Measurements from ENCODE around the gene CNBP. TPM values are rescaled to one million over a fixed set of nuclear protein-coding genes. Genes with fewer than 3 reads are reported as not detected.

Gene CNBP
- total RNA-seq, 1 experiment from 2014 or later: 266 TPM

Other genes with a start within 250 kb of the CNBP start
- gene CFAP92, start 189.8 kb downstream of the CNBP start, total RNA-seq (2022): 4.5 and 5.9 TPM in 2 replicates
- gene EFCC1, start 182.6 kb downstream of the CNBP start, total RNA-seq (2022): 0.28 and 0.39 TPM in 2 replicates
- not detected in 2 replicates for gene GP9, start 123.1 kb downstream of the CNBP start, total RNA-seq (2022)
- 10.8 and 12.3 TPM in 2 replicates for gene RAB43, start 62.1 kb downstream of the CNBP start, total RNA-seq (2022)
- gene ISY1, start 22.8 kb downstream of the CNBP start, total RNA-seq (2022): 35.6 and 37.6 TPM in 2 replicates
- gene COPG1, start 65.7 kb upstream of the CNBP start, total RNA-seq (2022): 178 TPM in 2 replicates
- gene HMCES, start 95.0 kb upstream of the CNBP start, total RNA-seq (2022): 47.7 and 47.9 TPM in 2 replicates
- gene EFCAB12, start 244.7 kb upstream of the CNBP start, total RNA-seq (2022): 0.14 and 0.49 TPM in 2 replicates